ENCODE measurements around the gene SUN5.

GRCh38 chr20:32973077-32973717 is 31.0 kb downstream of the SUN5 start:
- TF ChIP-seq POLR2A (IDR thresholded peaks at IDR 0.05; ENCODE audit: low read depth, low read length), result no peak
- TF ChIP-seq POLR2AphosphoS5 (IDR thresholded peaks at IDR 0.05; ENCODE audit: low read depth, low read length), result no peak

All from GM12892 (cell line).